ENCODE results near the gene TKFC. TPM values are rescaled to one million over a fixed set of nuclear protein-coding genes. Genes with fewer than 3 reads are reported as not detected.
A peak's percentile ranks its signal among the peaks of the same experiment; 100 is the strongest.

Gene TKFC
- total RNA-seq, 6 experiments from 2014 or later: 36.6 to 216 (median 124) TPM

DNA sequence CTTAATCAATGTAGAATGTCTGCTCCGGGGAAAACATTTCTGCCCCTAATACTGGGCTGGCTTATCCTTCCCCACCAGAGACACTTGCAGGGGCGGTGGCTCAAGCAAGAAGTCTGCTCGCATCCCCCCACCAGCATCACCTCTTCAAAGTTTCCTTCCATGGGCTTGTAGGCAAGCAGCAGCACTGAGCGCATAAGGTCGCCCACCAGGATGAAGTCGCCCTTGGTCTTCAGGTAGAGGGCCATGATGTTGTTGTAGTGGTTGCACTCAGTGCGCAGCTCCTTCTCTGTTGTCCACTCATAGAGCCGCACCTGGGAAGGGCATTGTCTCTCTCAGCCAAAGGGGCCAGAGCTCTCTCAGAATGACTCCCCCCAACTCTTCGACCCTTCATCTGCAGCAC, 29.3 kb upstream of the TKFC start:
- peaks cover 0 to 4% (median 0%) of the 10 kb centered on the region in 4 donors for H3K4me1 ChIP-seq
- intact Hi-C loops (cut with DNase I): no loop called here
- TF ChIP-seq POLR2A (IDR thresholded peaks at IDR 0.05) (no peak), CTCF (IDR thresholded peaks at IDR 0.05) (no peak)
- no peak overlapping the region for H3K4me3 ChIP-seq
- H3K9me3 ChIP-seq: no peaks in the 10 kb centered on the region
- no peak for ATAC-seq
- no peaks in the 10 kb centered on the region for H3K27me3 ChIP-seq
- no peak overlapping the region for H3K27ac ChIP-seq
- 96% methylated on average over 3 of the region's 9 CpGs for WGBS (ENCODE audit: insufficient coverage, low coverage, low lambda C conversion rate, missing lambda C conversion rate)
- H3K36me3 ChIP-seq: peaks cover 6 to 90% (median 33%) of the 10 kb centered on the region in 4 donors
- no peak for DNase-seq

- DNase-seq (no peak), ATAC-seq (no peak)
- 100% methylated on average over 2 of the region's 7 CpGs for WGBS (ENCODE audit: insufficient coverage, low coverage, low lambda C conversion rate, missing lambda C conversion rate)
- no peak overlapping the region for H3K4me3 ChIP-seq
- no peaks in the 10 kb centered on the region for H3K9me3 ChIP-seq
- H3K4me1 ChIP-seq: no peaks in the 10 kb centered on the region
- intact Hi-C loops (cut with DNase I): no loop called here
- peaks cover 12 to 97% (median 39%) of the 10 kb centered on the region in 4 donors for H3K36me3 ChIP-seq
- no peaks in the 10 kb centered on the region for H3K27me3 ChIP-seq
- TF ChIP-seq POLR2A (IDR thresholded peaks at IDR 0.05): no peak
- no peak for TF ChIP-seq CTCF (IDR thresholded peaks at IDR 0.05)
- H3K27ac ChIP-seq: no peak overlapping the region
These were observed 27.6 kb upstream of the TKFC start for GRCh38 chr11:61305417-61305816.

DNA sequence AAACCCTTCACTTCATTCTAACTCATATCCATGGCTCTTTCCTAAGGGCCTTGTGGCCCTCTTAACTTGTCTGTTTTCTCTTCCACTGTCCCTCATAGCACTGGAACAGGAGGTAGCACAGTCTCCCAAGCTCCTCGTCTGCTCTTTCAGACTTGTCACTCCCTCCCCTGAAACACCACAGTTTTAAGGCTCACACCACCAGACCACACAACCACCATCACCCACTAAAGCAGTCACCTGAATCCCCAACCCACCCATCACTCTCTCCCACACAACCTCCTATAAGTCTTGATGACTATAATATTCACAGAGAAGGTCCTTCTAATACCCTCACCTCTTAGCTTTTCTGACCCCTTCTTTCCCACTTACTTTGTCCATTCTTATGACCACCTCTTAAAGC, 26.8 kb upstream of the TKFC start:
- no peaks in the 10 kb centered on the region for H3K4me1 ChIP-seq
- ATAC-seq (peak in 1 of 4 donors; percentile 14), DNase-seq (no peak)
- H3K9me3 ChIP-seq: no peaks in the 10 kb centered on the region
- no peak overlapping the region for H3K4me3 ChIP-seq
- no CpG with 5 or more reads among the region's 1 CpG for WGBS (ENCODE audit: insufficient coverage, low coverage, low lambda C conversion rate, missing lambda C conversion rate)
- intact Hi-C loops (cut with DNase I): no loop called here
- no peaks in the 10 kb centered on the region for H3K27me3 ChIP-seq
- H3K27ac ChIP-seq: no peak overlapping the region
- H3K36me3 ChIP-seq: peaks cover 16 to 97% (median 40%) of the 10 kb centered on the region in 4 donors
- TF ChIP-seq POLR2A (IDR thresholded peaks at IDR 0.05) (no peak), CTCF (IDR thresholded peaks at IDR 0.05) (no peak)

DNA sequence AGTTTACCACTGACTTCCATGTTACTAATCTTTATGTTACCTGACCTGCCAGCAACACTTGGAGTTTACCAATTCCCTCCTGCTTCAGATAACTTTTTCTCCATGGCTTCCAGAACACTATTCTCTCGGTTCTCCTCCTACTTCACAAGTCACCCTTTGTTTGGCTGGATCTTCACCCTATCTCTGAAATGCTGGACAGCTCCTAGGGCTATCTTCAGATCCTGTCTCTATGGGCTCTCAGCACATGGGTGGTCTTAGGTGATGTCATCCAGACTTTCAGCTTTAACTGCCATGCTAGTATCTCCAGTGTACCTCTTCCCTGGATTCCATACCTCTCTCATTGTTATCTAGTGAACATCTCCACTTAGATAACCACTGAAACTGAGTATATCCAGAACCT, 25.7 kb upstream of the TKFC start:
- H3K9me3 ChIP-seq: no peaks in the 10 kb centered on the region
- no peaks in the 10 kb centered on the region for H3K4me1 ChIP-seq
- H3K27me3 ChIP-seq: no peaks in the 10 kb centered on the region
- intact Hi-C loops (cut with DNase I): no loop called here
- TF ChIP-seq CTCF (IDR thresholded peaks at IDR 0.05) (no peak), POLR2A (IDR thresholded peaks at IDR 0.05) (no peak)
- no peak for DNase-seq
- ATAC-seq: no peak
- H3K4me3 ChIP-seq: no peak overlapping the region
- 100% methylated on average over 1 of the region's 1 CpG for WGBS (ENCODE audit: insufficient coverage, low coverage, low lambda C conversion rate, missing lambda C conversion rate)
- no peak overlapping the region for H3K27ac ChIP-seq
- peaks cover 16 to 97% (median 39%) of the 10 kb centered on the region in 4 donors for H3K36me3 ChIP-seq

GRCh38 chr11:61309141-61309540, 23.9 kb upstream of the TKFC start:
- 90% methylated on average over 4 of the region's 4 CpGs for WGBS (ENCODE audit: insufficient coverage, low coverage, low lambda C conversion rate, missing lambda C conversion rate)
- ATAC-seq: no peak

More at GRCh38 chr11:61309141-61309540, 23.9 kb upstream of the TKFC start:
- no peaks in the 10 kb centered on the region for H3K9me3 ChIP-seq
- no peak overlapping the region for H3K27ac ChIP-seq
- H3K27me3 ChIP-seq: no peaks in the 10 kb centered on the region
- TF ChIP-seq CTCF (IDR thresholded peaks at IDR 0.05): no peak
- no peak for TF ChIP-seq POLR2A (IDR thresholded peaks at IDR 0.05)
- intact Hi-C loops (cut with DNase I): no loop called here
- H3K4me1 ChIP-seq: no peaks in the 10 kb centered on the region
- peaks cover 16 to 97% (median 47%) of the 10 kb centered on the region in 4 donors for H3K36me3 ChIP-seq
- DNase-seq: no peak
- H3K4me3 ChIP-seq: no peak overlapping the region

Measured in right lobe of liver (tissue), 6 donors.